ENCODE data around the gene THAP6.

THAP6 gene

DNA sequence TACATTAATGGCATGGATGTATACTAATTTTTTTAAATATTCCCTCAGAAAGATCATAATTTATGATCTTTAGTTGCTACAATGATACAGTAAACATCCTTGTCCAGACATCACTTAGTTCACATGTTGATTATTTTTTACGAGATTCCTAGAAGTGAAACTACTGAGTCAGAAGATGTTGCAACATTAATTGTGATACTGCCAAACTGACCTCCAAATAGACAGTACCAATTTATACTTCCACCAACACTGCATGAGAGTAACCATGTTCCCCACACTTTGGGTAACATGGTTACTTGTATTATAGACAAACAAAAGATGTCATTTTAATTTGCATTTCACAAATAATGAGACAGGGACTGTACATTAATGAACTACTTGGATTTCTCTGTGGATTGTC, 19.7 kb upstream of the THAP6 start:
- DNase-seq (ENCODE audit: low read depth) = peak; percentile 91
- H3K4me3 ChIP-seq (ENCODE audit: control insufficient read depth, low read depth, low read length) = no peak overlapping the region
- TF ChIP-seq, protein P1, sequence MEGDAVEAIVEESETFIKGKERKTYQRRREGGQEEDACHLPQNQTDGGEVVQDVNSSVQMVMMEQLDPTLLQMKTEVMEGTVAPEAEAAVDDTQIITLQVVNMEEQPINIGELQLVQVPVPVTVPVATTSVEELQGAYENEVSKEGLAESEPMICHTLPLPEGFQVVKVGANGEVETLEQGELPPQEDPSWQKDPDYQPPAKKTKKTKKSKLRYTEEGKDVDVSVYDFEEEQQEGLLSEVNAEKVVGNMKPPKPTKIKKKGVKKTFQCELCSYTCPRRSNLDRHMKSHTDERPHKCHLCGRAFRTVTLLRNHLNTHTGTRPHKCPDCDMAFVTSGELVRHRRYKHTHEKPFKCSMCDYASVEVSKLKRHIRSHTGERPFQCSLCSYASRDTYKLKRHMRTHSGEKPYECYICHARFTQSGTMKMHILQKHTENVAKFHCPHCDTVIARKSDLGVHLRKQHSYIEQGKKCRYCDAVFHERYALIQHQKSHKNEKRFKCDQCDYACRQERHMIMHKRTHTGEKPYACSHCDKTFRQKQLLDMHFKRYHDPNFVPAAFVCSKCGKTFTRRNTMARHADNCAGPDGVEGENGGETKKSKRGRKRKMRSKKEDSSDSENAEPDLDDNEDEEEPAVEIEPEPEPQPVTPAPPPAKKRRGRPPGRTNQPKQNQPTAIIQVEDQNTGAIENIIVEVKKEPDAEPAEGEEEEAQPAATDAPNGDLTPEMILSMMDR (conservative IDR thresholded peaks at IDR 0.05; ENCODE audit: control insufficient read depth, insufficient read depth, low read depth, low read length) = no peak

DNA sequence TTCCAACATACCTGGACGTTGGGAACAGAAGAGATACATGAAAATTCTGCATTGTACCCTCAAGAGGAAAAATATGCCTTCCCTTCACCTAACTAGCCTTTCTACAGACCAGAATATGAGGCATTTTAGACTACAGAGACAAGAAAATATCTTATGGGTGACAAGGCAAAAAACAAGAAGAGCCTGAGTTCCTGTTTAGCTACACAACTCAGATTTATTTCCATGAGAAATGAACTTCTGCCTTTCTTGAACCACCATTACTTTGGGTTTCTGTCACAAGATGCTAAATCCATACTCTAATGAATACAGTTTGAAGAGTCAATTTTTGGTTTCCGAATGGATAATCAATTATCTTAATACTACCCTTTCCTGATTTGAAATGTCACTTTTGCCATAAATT, 18.8 kb upstream of the THAP6 start:
- TF ChIP-seq, protein P1 (conservative IDR thresholded peaks at IDR 0.05; ENCODE audit: control insufficient read depth, insufficient read depth, low read depth, low read length) = no peak
- no peak overlapping the region for H3K4me3 ChIP-seq (ENCODE audit: control insufficient read depth, low read depth, low read length)
- no peak for DNase-seq (ENCODE audit: low read depth)

DNA sequence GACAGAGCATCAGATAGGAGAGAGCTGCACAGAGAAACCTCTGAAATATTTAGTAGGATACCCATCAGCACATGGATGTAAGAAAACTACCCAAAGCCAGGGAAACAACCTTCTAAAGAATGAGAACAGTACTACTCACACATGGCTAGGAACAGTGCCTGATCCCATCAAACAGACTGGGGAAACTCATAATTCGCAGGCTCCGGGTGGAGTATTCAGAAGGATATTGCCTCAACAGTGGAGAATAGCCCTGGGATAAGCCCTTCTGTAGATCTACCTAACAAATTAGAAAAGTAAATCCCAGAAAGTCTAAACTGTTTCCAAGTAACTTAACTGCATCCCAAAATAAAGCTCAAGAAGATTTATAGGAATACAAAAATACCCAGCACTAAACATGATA, 17.9 kb upstream of the THAP6 start:
- H3K4me3 ChIP-seq (ENCODE audit: control insufficient read depth, low read depth, low read length) = no peak overlapping the region
- DNase-seq (ENCODE audit: low read depth) = no peak
- TF ChIP-seq, protein P1 (conservative IDR thresholded peaks at IDR 0.05; ENCODE audit: control insufficient read depth, insufficient read depth, low read depth, low read length) = no peak

DNA sequence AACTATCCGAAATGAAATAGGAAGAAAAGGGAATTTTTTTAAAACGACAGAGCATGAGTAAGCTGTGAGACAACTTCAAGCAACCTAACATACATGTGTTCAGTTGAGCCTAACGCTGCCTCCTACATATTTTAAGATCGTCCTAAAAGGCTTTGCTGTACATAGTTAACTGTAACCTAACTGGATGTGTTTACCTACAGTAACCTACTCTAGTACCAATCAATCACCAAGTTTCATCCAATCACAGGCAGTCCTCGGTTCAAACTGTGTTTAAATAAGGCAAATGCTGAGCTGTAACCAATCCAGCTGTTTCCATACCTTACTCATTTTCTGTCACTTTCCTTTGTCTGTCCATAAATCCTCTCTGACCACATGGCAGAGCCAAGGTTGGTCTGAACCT, 17.1 kb upstream of the THAP6 start:
- H3K4me3 ChIP-seq (ENCODE audit: control insufficient read depth, low read depth, low read length) = no peak overlapping the region

DNA sequence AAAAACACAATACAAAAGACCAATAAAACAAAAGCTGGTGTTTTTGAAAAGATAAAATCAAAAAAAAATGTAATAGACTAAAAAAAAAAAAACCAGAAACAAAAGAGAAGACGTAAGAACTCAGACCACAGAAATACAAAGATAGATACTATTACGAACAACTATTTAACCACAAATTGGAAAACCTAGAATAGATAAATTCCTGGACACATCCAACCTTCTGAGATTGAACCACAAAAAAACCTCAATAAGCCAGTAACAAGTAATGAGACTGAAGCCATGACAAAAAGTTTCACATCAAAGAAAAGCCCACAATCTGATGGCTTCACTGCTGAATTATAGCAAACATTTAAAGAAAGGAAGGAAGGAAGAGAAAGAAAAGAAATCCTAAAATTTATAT, 16.2 kb upstream of the THAP6 start:
- no peak overlapping the region for H3K4me3 ChIP-seq (ENCODE audit: control insufficient read depth, low read depth, low read length)
- DNase-seq (ENCODE audit: low read depth) = no peak
- TF ChIP-seq, protein P1 (conservative IDR thresholded peaks at IDR 0.05; ENCODE audit: control insufficient read depth, insufficient read depth, low read depth, low read length) = no peak

More for the DNA sequence above, 17.1 kb upstream of the THAP6 start:
- peak; percentile 62 for DNase-seq (ENCODE audit: low read depth)
- TF ChIP-seq, protein P1 (conservative IDR thresholded peaks at IDR 0.05; ENCODE audit: control insufficient read depth, insufficient read depth, low read depth, low read length) = no peak

DNA sequence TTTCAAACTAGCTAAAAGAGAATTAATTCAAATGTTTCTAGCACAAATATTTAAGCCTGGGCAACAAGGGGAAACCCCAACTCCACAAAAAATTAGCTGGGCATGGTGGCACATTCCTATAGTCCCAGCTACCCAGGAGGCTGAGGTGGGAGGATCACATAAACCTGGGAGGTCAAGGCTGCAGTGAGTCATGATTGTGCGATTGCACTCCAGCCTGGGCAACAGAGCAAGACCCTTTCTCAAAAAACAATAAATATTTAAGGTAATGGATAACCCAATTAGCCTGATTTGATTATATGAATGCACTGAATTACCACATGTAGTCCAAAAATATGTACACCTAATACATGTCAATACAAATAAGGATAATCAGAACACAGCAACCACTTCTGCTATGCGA, 14.4 kb upstream of the THAP6 start:
- TF ChIP-seq, protein P1 (conservative IDR thresholded peaks at IDR 0.05; ENCODE audit: control insufficient read depth, insufficient read depth, low read depth, low read length) = no peak
- H3K4me3 ChIP-seq (ENCODE audit: control insufficient read depth, low read depth, low read length) = no peak overlapping the region
- DNase-seq (ENCODE audit: low read depth) = no peak

DNA sequence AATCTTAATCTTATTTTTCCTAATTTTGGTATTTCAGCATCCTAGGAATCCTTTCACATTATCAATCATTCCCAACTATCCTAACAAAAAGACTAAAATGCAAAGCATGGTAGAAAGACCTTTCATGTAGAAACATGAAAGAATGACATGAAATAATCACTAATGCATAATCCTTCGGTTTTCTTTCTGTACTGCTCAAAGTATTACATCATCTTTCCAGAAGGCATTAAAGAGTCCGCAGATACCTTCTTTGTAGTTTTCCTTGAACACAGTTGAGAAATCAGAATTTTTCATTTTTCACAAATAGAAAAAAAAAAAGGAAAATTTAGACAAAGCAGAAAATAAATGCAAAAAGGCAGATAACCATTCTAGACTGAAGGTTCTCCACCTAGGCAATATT, 11.6 kb upstream of the THAP6 start:
- H3K4me3 ChIP-seq (ENCODE audit: control insufficient read depth, low read depth, low read length) = no peak overlapping the region
- DNase-seq (ENCODE audit: low read depth) = no peak
- TF ChIP-seq, protein P1 (conservative IDR thresholded peaks at IDR 0.05; ENCODE audit: control insufficient read depth, insufficient read depth, low read depth, low read length) = no peak

Measured in fibroblast of mammary gland (primary cell).